Mesendoderm (in vitro differentiated cells): ENCODE data around the gene WNT8A.

Source experiments
- DNase-seq: peaks from one replicate; pipeline ENCODE4 v3.0.0; 2013
- H2AK5ac ChIP-seq: 2 replicates; pipeline ENCODE4 v1.6.1; 2013; ENCODE audit warnings: low read length, inconsistent platforms
- H2BK120ac ChIP-seq: 2 replicates; pipeline ENCODE4 v1.6.1; 2013; ENCODE audit warnings: low read depth, mild to moderate bottlenecking, low read length, moderate library complexity, mixed read lengths
- H2BK15ac ChIP-seq: replicated peaks from 2 replicates; pipeline ENCODE4 v1.6.1; 2013; ENCODE audit warnings: low read depth, mild to moderate bottlenecking, moderate library complexity
- H2BK5ac ChIP-seq: 2 replicates; pipeline ENCODE4 v1.6.1; 2013; ENCODE audit warnings: low read length, inconsistent platforms
- H3K18ac ChIP-seq: 2 replicates; pipeline ENCODE4 v1.6.1; 2013; ENCODE audit warnings: mild to moderate bottlenecking, low read length, mixed read lengths
- H3K23ac ChIP-seq: one replicate; pipeline ENCODE4 v1.6.1; 2013; ENCODE audit warnings: low read length
- H3K27ac ChIP-seq: 2 replicates; pipeline ENCODE4 v1.5.1; 2013; ENCODE audit warnings: low read depth, mild to moderate bottlenecking, inconsistent platforms, low read length, moderate library complexity
- H3K27me3 ChIP-seq: 2 replicates; pipeline ENCODE4 v1.6.1; 2013; ENCODE audit warnings: low read length, control low read depth, mild to moderate bottlenecking, inconsistent platforms; ENCODE audit not compliant: insufficient read depth, poor library complexity
- H3K36me3 ChIP-seq: 2 replicates; pipeline ENCODE4 v1.6.1; 2013; ENCODE audit warnings: low read length, inconsistent platforms; ENCODE audit not compliant: control insufficient read depth, insufficient read depth
- H3K4ac ChIP-seq: one replicate; pipeline ENCODE4 v1.6.1; 2013; ENCODE audit warnings: low read depth, mild to moderate bottlenecking, low read length, moderate library complexity
- H3K4me1 ChIP-seq: 2 replicates; pipeline ENCODE4 v1.6.1; 2013; ENCODE audit warnings: low read depth, low read length, inconsistent platforms; ENCODE audit not compliant: control insufficient read depth
- H3K4me2 ChIP-seq: 2 replicates; pipeline ENCODE4 v1.6.1; 2013; ENCODE audit warnings: low read length
- H3K4me3 ChIP-seq: 2 replicates; pipeline ENCODE4 v1.5.1; 2013; ENCODE audit warnings: mild to moderate bottlenecking, low read length
- H3K56ac ChIP-seq: one replicate; pipeline ENCODE4 v1.6.1; 2013; ENCODE audit warnings: low read length
- H3K79me1 ChIP-seq: 2 replicates; pipeline ENCODE4 v1.6.1; 2013; ENCODE audit warnings: low read length, inconsistent platforms
- H3K79me2 ChIP-seq: 2 replicates; pipeline ENCODE4 v1.6.1; 2013; ENCODE audit warnings: mild to moderate bottlenecking, low read length; ENCODE audit not compliant: control insufficient read depth, insufficient read depth
- H3K9ac ChIP-seq: 2 replicates; pipeline ENCODE4 v1.6.1; 2013; ENCODE audit warnings: low read length, inconsistent platforms
- H4K5ac ChIP-seq: one replicate; pipeline ENCODE4 v1.6.1; 2013; ENCODE audit warnings: low read length
- H4K8ac ChIP-seq: one replicate; pipeline ENCODE4 v1.6.1; 2013; ENCODE audit warnings: low read depth, mild to moderate bottlenecking, control low read depth, low read length, moderate library complexity
- WGBS: extraction: QIAGEN DNeasy Blood & Tissue Kit; methylation state at CpG from one replicate; pipeline ENCODE4 v1.1.7; 2013; ENCODE audit warnings: low lambda C conversion rate, missing lambda C conversion rate; ENCODE audit not compliant: insufficient coverage; ENCODE audit errors: extremely low coverage; 5-methylcytosine and 5-hydroxymethylcytosine counted together

The WNT8A gene

DNA sequence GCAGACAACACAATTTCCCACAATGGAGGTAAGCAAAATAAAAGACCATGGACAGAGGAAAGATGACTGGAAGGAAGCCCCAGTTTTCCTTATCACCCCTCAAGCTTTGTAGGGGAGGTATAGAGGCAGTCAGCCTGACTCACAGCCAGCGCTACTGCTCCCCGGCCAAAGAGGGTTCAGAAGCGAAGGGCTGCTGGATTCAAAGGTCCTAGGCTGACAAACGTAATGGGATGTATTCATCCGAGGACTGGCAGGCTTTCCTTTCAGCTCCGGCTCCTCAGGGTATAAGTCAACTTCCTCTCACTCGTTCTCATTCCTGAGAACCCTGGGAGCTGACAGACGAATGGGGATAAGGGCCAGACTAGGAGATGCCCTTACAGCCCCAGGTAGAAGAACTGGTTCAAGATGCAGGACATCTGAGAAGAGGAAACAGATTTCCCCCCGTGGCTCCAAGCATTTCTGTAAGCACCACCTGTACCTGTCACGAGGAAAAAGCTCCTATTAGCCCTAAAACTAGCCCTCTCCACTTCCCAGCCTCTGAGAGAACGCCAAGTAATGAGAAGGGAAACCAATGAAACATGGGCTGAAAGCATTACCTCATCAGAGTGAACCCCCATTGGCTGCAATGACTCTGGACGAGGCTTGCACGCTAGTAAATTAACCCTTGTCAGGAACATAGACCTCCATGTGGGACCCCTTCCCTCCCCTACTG lies 28.8 kb upstream of the WNT8A start:
- no peaks in the 10 kb centered on the region for H3K79me1 ChIP-seq
- no peaks in the 10 kb centered on the region for H3K36me3 ChIP-seq
- DNase-seq, result peak; percentile 32
- H3K23ac ChIP-seq, result no peak overlapping the region
- no peak overlapping the region for H2BK120ac ChIP-seq
- no peak overlapping the region for H3K4me3 ChIP-seq
- H3K4me2 ChIP-seq, result no peak overlapping the region
- WGBS, result no CpG with 5 or more reads among the region's 13 CpGs
- H2BK15ac ChIP-seq, result no peak overlapping the region
- H3K79me2 ChIP-seq, result no peaks in the 10 kb centered on the region
- H3K4me1 ChIP-seq, result no peaks in the 10 kb centered on the region
- no peak overlapping the region for H4K8ac ChIP-seq
- H3K56ac ChIP-seq, result no peak overlapping the region
- H3K4ac ChIP-seq, result no peak overlapping the region
- no peak overlapping the region for H2BK5ac ChIP-seq
- H3K27ac ChIP-seq, result no peak overlapping the region
- H3K9ac ChIP-seq, result no peak overlapping the region
- H2AK5ac ChIP-seq, result no peak overlapping the region
- H3K18ac ChIP-seq, result no peak overlapping the region
- H3K27me3 ChIP-seq, result no peaks in the 10 kb centered on the region
- no peak overlapping the region for H4K5ac ChIP-seq

DNA sequence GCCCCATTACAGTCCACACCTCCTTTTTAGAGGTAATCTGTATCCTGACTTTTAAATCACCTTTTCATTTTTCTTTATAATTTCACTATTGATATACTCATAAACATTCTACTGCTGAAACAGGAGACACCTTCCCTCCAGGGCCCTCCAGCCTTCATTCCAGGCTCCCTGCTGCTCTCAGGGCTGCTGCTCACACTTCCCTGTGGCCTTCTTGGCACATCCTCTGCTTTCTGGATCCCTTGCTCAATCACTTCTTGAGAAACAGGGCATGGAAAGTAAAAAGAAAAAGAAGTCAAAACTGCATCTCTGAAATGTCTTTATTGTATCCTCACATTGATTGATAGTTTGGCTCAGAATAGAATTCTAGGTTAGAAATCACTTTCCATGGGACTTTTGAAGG lies 19.3 kb upstream of the WNT8A start:
- no peak overlapping the region for H4K8ac ChIP-seq
- H3K9ac ChIP-seq, result no peak overlapping the region
- no peaks in the 10 kb centered on the region for H3K27me3 ChIP-seq
- DNase-seq, result peak; percentile 20
- no peak overlapping the region for H2AK5ac ChIP-seq
- H2BK120ac ChIP-seq, result no peak overlapping the region
- H3K23ac ChIP-seq, result no peak overlapping the region
- H2BK5ac ChIP-seq, result no peak overlapping the region
- no peak overlapping the region for H3K4ac ChIP-seq
- H2BK15ac ChIP-seq, result no peak overlapping the region
- no peak overlapping the region for H4K5ac ChIP-seq
- no peaks in the 10 kb centered on the region for H3K36me3 ChIP-seq
- H3K4me3 ChIP-seq, result no peak overlapping the region
- no peak overlapping the region for H3K4me2 ChIP-seq
- H3K56ac ChIP-seq, result no peak overlapping the region
- H3K79me1 ChIP-seq, result no peaks in the 10 kb centered on the region
- H3K27ac ChIP-seq, result no peak overlapping the region
- H3K79me2 ChIP-seq, result no peaks in the 10 kb centered on the region
- H3K4me1 ChIP-seq, result no peaks in the 10 kb centered on the region
- H3K18ac ChIP-seq, result no peak overlapping the region

DNA sequence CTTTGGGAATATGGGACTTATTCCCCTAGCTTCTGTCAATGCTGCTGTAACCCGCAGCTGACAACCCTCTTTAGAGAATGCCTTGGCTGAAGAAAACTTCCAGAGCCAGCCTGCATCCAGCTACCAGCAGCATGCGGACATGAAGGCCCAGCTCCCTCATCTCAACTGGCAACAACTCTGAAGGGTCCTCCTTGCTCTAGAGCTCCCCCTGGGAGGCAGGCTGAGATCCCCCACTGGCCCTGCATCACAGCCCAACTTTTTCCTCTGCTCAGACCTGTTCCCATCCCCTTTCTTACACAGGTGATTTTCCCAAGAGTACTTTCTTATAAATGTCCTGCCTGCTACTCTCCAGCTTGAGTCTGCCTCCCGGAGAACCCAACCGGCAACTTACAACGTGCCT lies 18.7 kb upstream of the WNT8A start:
- H3K27me3 ChIP-seq, result no peaks in the 10 kb centered on the region
- no peak overlapping the region for H3K18ac ChIP-seq

DNA sequence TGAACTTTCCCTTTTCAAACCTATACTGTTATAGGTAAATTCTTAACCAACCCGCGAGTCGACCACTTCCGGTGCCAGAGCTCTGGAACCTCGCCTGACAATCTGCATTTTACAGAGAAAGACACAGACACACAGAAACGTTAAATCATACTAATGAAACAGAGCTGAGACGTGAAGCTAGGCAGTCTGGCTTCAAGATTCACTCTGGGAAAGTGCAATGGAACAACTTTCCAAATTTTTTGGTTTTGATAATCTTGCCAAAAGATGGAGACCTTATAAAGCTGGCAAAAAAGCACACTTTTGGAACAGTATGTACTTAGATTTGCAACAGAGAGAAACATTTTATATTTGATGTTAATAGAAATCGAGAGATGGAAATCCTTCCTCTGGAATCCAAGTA lies 15.9 kb upstream of the WNT8A start:
- Histone ChIP-seq H3K4ac (no peak overlapping the region), H3K18ac (no peak overlapping the region), H3K4me1 (no peaks in the 10 kb centered on the region), H2BK15ac (no peak overlapping the region), H2BK5ac (no peak overlapping the region), H2AK5ac (no peak overlapping the region), H3K23ac (no peak overlapping the region), H3K27me3 (no peaks in the 10 kb centered on the region), H2BK120ac (no peak overlapping the region), H3K4me2 (no peak overlapping the region), H3K56ac (no peak overlapping the region), H4K8ac (no peak overlapping the region), H3K36me3 (no peaks in the 10 kb centered on the region), H3K27ac (no peak overlapping the region), H3K79me2 (no peaks in the 10 kb centered on the region), H4K5ac (no peak overlapping the region), H3K4me3 (no peak overlapping the region), H3K9ac (no peak overlapping the region), H3K79me1 (no peaks in the 10 kb centered on the region)
- DNase-seq, result no peak
- no CpG with 5 or more reads among the region's 8 CpGs for WGBS

More for the DNA sequence above, 18.7 kb upstream of the WNT8A start:
- H4K5ac ChIP-seq, result no peak overlapping the region
- no peak overlapping the region for H2BK15ac ChIP-seq
- H3K4me1 ChIP-seq, result no peaks in the 10 kb centered on the region
- no CpG with 5 or more reads among the region's 5 CpGs for WGBS
- H2AK5ac ChIP-seq, result no peak overlapping the region
- H3K27ac ChIP-seq, result no peak overlapping the region
- no peak overlapping the region for H3K4me3 ChIP-seq
- DNase-seq, result peak; percentile 51
- H3K79me2 ChIP-seq, result no peaks in the 10 kb centered on the region
- H3K4ac ChIP-seq, result no peak overlapping the region
- no peak overlapping the region for H3K9ac ChIP-seq
- no peak overlapping the region for H3K23ac ChIP-seq
- H3K4me2 ChIP-seq, result no peak overlapping the region
- H2BK120ac ChIP-seq, result no peak overlapping the region
- no peaks in the 10 kb centered on the region for H3K79me1 ChIP-seq
- no peak overlapping the region for H2BK5ac ChIP-seq
- H3K56ac ChIP-seq, result no peak overlapping the region
- H4K8ac ChIP-seq, result no peak overlapping the region
- no peaks in the 10 kb centered on the region for H3K36me3 ChIP-seq

DNA sequence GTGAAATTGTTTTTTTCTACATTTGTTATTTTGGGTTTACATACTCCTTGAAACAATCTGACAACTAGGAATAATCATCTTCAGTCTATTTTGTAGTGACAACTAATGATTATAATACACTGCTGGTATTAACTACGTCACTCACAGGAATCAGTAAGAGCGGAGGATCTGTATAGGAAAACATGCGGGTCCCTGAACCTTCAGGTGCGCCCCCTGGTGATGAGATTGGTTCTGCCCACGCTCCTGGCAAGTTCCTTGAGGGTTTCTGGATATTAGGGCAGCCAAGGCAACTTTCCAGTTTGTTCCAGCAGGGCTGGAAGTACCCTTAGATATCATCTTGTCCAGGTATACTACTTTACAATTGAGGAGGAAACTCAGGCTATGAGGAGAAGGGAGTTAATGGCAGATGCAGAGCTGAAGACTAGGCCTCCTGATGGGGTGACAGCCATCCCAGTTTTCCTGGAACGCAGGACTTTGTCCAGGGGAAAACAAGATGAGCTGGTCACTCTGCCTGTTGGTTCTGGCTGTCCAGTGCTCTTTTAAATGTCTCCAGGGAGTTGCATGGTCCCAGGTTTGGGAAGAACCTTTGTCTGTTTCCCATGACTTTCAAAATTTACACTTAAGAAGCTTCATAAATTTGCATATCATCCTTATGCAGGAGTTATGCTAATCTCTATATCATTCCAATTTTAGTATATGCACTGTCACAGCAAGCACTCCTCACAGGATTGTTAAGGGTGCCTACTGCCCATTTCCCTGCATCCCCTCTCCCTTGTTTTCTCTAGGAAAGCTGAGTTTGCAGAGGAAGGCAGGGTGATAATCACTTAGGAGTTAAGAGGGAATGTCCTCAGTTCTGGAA lies 14.9 kb upstream of the WNT8A start:
- DNase-seq, result peak; percentile 75
- Histone ChIP-seq H3K23ac (no peak overlapping the region), H3K4me1 (no peaks in the 10 kb centered on the region), H4K5ac (no peak overlapping the region), H3K79me1 (no peaks in the 10 kb centered on the region), H2BK15ac (no peak overlapping the region), H3K79me2 (no peaks in the 10 kb centered on the region), H3K4me3 (no peak overlapping the region), H3K18ac (no peak overlapping the region), H3K4ac (no peak overlapping the region), H3K36me3 (no peaks in the 10 kb centered on the region), H3K4me2 (no peak overlapping the region), H2BK5ac (no peak overlapping the region), H2BK120ac (no peak overlapping the region), H3K27me3 (no peaks in the 10 kb centered on the region), H3K27ac (no peak overlapping the region), H2AK5ac (no peak overlapping the region), H3K9ac (no peak overlapping the region), H3K56ac (no peak overlapping the region), H4K8ac (no peak overlapping the region)
- WGBS, result no CpG with 5 or more reads among the region's 6 CpGs
